Parathyroid adenoma (tissue), 2 donors: Measurements from ENCODE around the gene ZNF25.
"Not testable (repeated sequence)": the region's sequence is repeated elsewhere in the genome, so short reads cannot be mapped to it uniquely, and the experiment has no call there.

Experiments
- H2AFZ ChIP-seq: fragments of 300-600 bp; sonication (generic); one replicate; pipeline ENCODE4 v1.7.0; 2017; ENCODE audit warnings: antibody characterized with exemption, mild to moderate bottlenecking
- H3K27ac ChIP-seq: fragments of 300-600 bp; sonication (generic); one replicate; pipeline ENCODE4 v1.7.0; 2017
- H3K27me3 ChIP-seq: fragments of 300-600 bp; sonication (generic); one replicate; pipeline ENCODE4 v1.7.0; 2017; ENCODE audit warnings: low read length; ENCODE audit not compliant: control insufficient read depth, insufficient read depth
- H3K36me3 ChIP-seq: fragments of 300-600 bp; sonication (generic); one replicate; pipeline ENCODE4 v1.7.0; 2017; ENCODE audit warnings: low read length; ENCODE audit not compliant: control insufficient read depth, insufficient read depth
- H3K4me1 ChIP-seq: fragments of 300-600 bp; sonication (generic); one replicate; pipeline ENCODE4 v1.7.0; 2017; ENCODE audit warnings: control low read depth
- H3K4me2 ChIP-seq: fragments of 300-600 bp; sonication (generic); one replicate; pipeline ENCODE4 v1.7.0; 2017; ENCODE audit warnings: low read length
- H3K4me3 ChIP-seq: fragments of 300-600 bp; sonication (generic); one replicate; pipeline ENCODE4 v1.7.0; 2017; ENCODE audit warnings: low read depth, low read length
- H3K79me2 ChIP-seq: fragments of 300-600 bp; sonication (generic); one replicate; pipeline ENCODE4 v1.7.0; 2017; ENCODE audit warnings: control low read depth
- H3K9ac ChIP-seq: fragments of 300-600 bp; sonication (generic); one replicate; pipeline ENCODE4 v1.7.0; 2017; ENCODE audit warnings: mild to moderate bottlenecking
- H3K9me3 ChIP-seq: fragments of 300-600 bp; sonication (generic); one replicate; pipeline ENCODE4 v1.7.0; 2017; ENCODE audit warnings: low read length; ENCODE audit not compliant: control insufficient read depth
- CTCF ChIP-seq: fragments of 300-600 bp; sonication (generic); IDR thresholded peaks from one replicate; pipeline ENCODE4 v1.7.0; 2017; ENCODE audit warnings: antibody characterized with exemption, mild to moderate bottlenecking
- donor health status: primary hyperparathyroidism.

ZNF25 gene

GRCh38 chr10:38007991-38008390 lies 31.5 kb upstream of the ZNF25 start:
- H3K4me1 ChIP-seq, result no peaks in the 10 kb centered on the region
- H3K27ac ChIP-seq, result no peak overlapping the region
- H2AFZ ChIP-seq, result no peak overlapping the region
- H3K9me3 ChIP-seq, result no peaks in the 10 kb centered on the region
- H3K79me2 ChIP-seq, result no peaks in the 10 kb centered on the region
- TF ChIP-seq CTCF, result no peak
- H3K4me3 ChIP-seq, result no peak overlapping the region
- no peak overlapping the region for H3K9ac ChIP-seq
- no peak overlapping the region for H3K4me2 ChIP-seq
- H3K36me3 ChIP-seq, result no peaks in the 10 kb centered on the region
- H3K27me3 ChIP-seq, result no peaks in the 10 kb centered on the region

DNA sequence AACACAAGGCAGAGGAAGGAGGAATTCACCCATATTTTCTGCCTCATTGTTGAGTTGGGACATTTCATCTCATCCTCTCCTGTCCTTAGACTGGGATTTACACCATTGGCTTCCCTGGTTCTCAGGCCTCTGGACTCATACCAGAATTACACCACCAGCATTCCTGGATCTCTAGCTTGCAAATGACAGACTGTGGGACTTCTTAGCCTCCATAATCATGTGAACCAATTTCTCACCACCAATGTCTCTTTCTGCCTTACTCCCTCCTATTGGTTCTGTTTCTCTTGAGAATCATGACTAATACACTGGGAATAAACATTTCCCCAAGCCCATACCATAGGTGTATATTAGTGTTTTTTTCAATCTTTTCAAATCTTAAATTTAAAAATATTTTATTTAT lies 31.1 kb upstream of the ZNF25 start:
- Histone ChIP-seq H3K4me3 (no peak overlapping the region), H3K4me1 (no peaks in the 10 kb centered on the region), H3K79me2 (no peaks in the 10 kb centered on the region), H2AFZ (no peak overlapping the region), H3K36me3 (no peaks in the 10 kb centered on the region), H3K27ac (no peak overlapping the region), H3K4me2 (no peak overlapping the region), H3K9me3 (no peaks in the 10 kb centered on the region), H3K27me3 (no peaks in the 10 kb centered on the region), H3K9ac (no peak overlapping the region)
- no peak for TF ChIP-seq CTCF

GRCh38 chr10:38003588-38003987 lies 27.1 kb upstream of the ZNF25 start:
- Histone ChIP-seq H3K27ac (no peak overlapping the region), H3K9me3 (no peaks in the 10 kb centered on the region), H3K4me1 (no peaks in the 10 kb centered on the region), H3K27me3 (no peaks in the 10 kb centered on the region), H3K36me3 (no peaks in the 10 kb centered on the region), H3K4me3 (no peak overlapping the region), H3K4me2 (no peak overlapping the region), H3K9ac (no peak overlapping the region), H3K79me2 (no peaks in the 10 kb centered on the region), H2AFZ (no peak overlapping the region)
- TF ChIP-seq CTCF, result no peak

DNA sequence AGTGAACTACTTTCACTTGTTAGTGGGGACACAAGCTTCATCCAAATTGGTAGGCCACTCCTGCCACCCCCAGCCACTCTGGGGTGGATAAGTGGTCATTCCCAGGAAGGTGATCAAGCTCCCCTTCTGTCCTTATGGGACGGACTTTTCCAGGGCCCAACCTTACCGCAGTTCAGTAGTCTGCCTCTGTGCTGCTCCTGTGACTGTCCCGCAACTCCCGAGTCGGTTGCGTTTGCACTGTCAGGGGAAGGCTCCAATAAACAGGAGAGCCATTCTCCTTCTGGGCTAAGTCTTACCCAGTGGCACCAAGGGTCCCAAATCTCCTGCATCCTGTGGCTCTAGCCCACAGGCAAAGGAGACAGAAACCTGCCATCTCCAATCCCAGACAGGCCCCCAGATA lies 26.6 kb upstream of the ZNF25 start:
- no peak overlapping the region for H3K4me2 ChIP-seq
- H3K4me1 ChIP-seq, result no peaks in the 10 kb centered on the region
- no peaks in the 10 kb centered on the region for H3K27me3 ChIP-seq
- no peaks in the 10 kb centered on the region for H3K79me2 ChIP-seq
- no peak overlapping the region for H3K4me3 ChIP-seq
- no peak overlapping the region for H2AFZ ChIP-seq
- H3K9ac ChIP-seq, result no peak overlapping the region
- no peak for TF ChIP-seq CTCF
- H3K9me3 ChIP-seq, result no peaks in the 10 kb centered on the region
- H3K27ac ChIP-seq, result no peak overlapping the region
- H3K36me3 ChIP-seq, result no peaks in the 10 kb centered on the region

GRCh38 chr10:38000474-38000873 lies 24.0 kb upstream of the ZNF25 start:
- H3K27ac ChIP-seq, H3K4me2 ChIP-seq, H3K9ac ChIP-seq, H3K79me2 ChIP-seq, H3K4me1 ChIP-seq, H3K9me3 ChIP-seq, H3K36me3 ChIP-seq, H2AFZ ChIP-seq, H3K27me3 ChIP-seq, H3K4me3 ChIP-seq: not testable (repeated sequence)

GRCh38 chr10:37998920-37999319 lies 22.5 kb upstream of the ZNF25 start:
- H3K9me3 ChIP-seq, H3K4me3 ChIP-seq, H3K9ac ChIP-seq, H3K4me2 ChIP-seq, H3K36me3 ChIP-seq, H3K79me2 ChIP-seq, H3K27me3 ChIP-seq, H3K4me1 ChIP-seq, H3K27ac ChIP-seq, H2AFZ ChIP-seq: not testable (repeated sequence)
